GM12878 (cell line): ENCODE measurements around the gene SLC5A10. TPM values are rescaled to one million over a fixed set of nuclear protein-coding genes. Genes with fewer than 3 reads are reported as not detected.

ENCODE experiments used
- ATAC-seq: fragments of 200-7000 bp; cut with Tn5 transposase; 3 replicates; pipeline ENCODE4 v1.9.1; 2020; ENCODE audit warnings: mild to moderate bottlenecking, moderate library complexity
- BruUV-seq: library from RNA; stranded (reverse); fragments of 400-500 nt; replicated peaks from 2 replicates; lab custom pipeline; 2021; lab: Mats Ljungman, UMichigan
- CTCF ChIA-PET: fragments of 300-600 bp; sonication (Branson Sonifier 250); formaldehyde crosslinking; extraction: SDS; loops from one replicate; lab custom pipeline; 2021; ENCODE audit warnings: inconsistent platforms; lab: Yijun Ruan, JAX
- POLR2A ChIA-PET: fragments of 350-600 bp; formaldehyde crosslinking; extraction: SDS; loops from one replicate; lab custom pipeline; 2021; ENCODE audit warnings: inconsistent platforms; lab: Charles Lee
- RAD21 ChIA-PET: fragments of 300-600 bp; sonication (Branson Sonifier 250); formaldehyde crosslinking; loops from one replicate; lab custom pipeline; 2023; ENCODE audit warnings: antibody characterized with exemption; ENCODE audit not compliant: unreplicated experiment; lab: Charles Lee
- SMC1A ChIA-PET: fragments of 300-600 bp; sonication (Branson Sonifier 250); formaldehyde crosslinking; loops from one replicate; lab custom pipeline; 2023; ENCODE audit not compliant: unreplicated experiment, uncharacterized antibody; lab: Charles Lee
- DNase-seq: peaks from one replicate; pipeline ENCODE4 v3.0.0-alpha.2; 2011; ENCODE audit warnings: low read depth, low spot score
- FAIRE-seq: peaks from 3 replicates; lab custom pipeline; 2011; peaks lifted over from hg19 to GRCh38; lab: Jason Lieb, UNC
- H2AFZ ChIP-seq: 2 replicates; pipeline ENCODE4 v1.6.0; 2011; ENCODE audit warnings: low read depth, low read length, control low read depth; ENCODE audit not compliant: control insufficient read depth
- H3K27ac ChIP-seq: 2 replicates; pipeline ENCODE4 v1.5.1; 2011; ENCODE audit warnings: control low read depth; ENCODE audit not compliant: control insufficient read depth, insufficient read depth
- H3K27me3 ChIP-seq, 2 experiments: replicated peaks in 1 of 2; 2 replicates each; pipeline versions ENCODE4 v1.6.0 to v1.6.1; 2011; ENCODE audit warnings: low read length in 1 of 2; ENCODE audit not compliant: control insufficient read depth in 2 of 2, insufficient read depth in 2 of 2
- H3K36me3 ChIP-seq, 2 experiments: 2 replicates each; pipeline ENCODE4 v1.5.1; 2011; ENCODE audit warnings: low read length in 1 of 2; ENCODE audit not compliant: control insufficient read depth in 2 of 2, insufficient read depth in 2 of 2
- H3K4me1 ChIP-seq: 2 replicates; pipeline ENCODE4 v1.6.1; 2011; ENCODE audit warnings: mild to moderate bottlenecking, low read length, moderate library complexity, mixed read lengths; ENCODE audit not compliant: control insufficient read depth, insufficient read depth
- H3K4me2 ChIP-seq: 2 replicates; pipeline ENCODE4 v1.6.0; 2011; ENCODE audit warnings: control low read depth; ENCODE audit not compliant: control insufficient read depth, insufficient read depth
- H3K4me3 ChIP-seq: fragments of 200-600 bp; sonication (generic); 2 replicates; pipeline ENCODE4 v1.5.1; 2016
- H3K79me2 ChIP-seq: 2 replicates; pipeline ENCODE4 v1.6.0; 2011; ENCODE audit warnings: low read length; ENCODE audit not compliant: control insufficient read depth, insufficient read depth
- H3K9ac ChIP-seq: 2 replicates; pipeline ENCODE4 v1.8.0; 2011; ENCODE audit warnings: low read length, control low read depth, mixed read lengths; ENCODE audit not compliant: control insufficient read depth, insufficient read depth
- H3K9me3 ChIP-seq: replicated peaks from 3 replicates; pipeline ENCODE4 v1.5.1; 2011; ENCODE audit warnings: mild to moderate bottlenecking, low read length; ENCODE audit not compliant: control insufficient read depth, insufficient read depth
- H4K20me1 ChIP-seq: 2 replicates; pipeline ENCODE4 v1.6.0; 2011; ENCODE audit not compliant: control insufficient read depth, insufficient read depth
- BACH1 ChIP-seq: fragments of 450-650 bp; IDR thresholded peaks from 2 replicates; pipeline ENCODE4 v1.6.1; 2017; ENCODE audit warnings: mild to moderate bottlenecking, borderline replicate concordance
- CREM ChIP-seq: IDR thresholded peaks from 2 replicates; pipeline ENCODE4 v1.6.1; 2014; ENCODE audit warnings: antibody characterized with exemption, low read depth
- HCFC1 ChIP-seq: fragments of 150-350 bp; IDR thresholded peaks from 2 replicates; pipeline ENCODE4 v1.6.1; 2014; ENCODE audit warnings: low read length
- IKZF2 ChIP-seq, 2 experiments: fragments of 450-650 bp; IDR thresholded peaks; 2 replicates each; pipeline ENCODE4 v1.6.1; 2017; ENCODE audit warnings: mild to moderate bottlenecking in 2 of 2, moderate library complexity in 2 of 2
- MTA2 ChIP-seq: fragments of 450-650 bp; IDR thresholded peaks from 2 replicates; pipeline ENCODE4 v1.6.1; 2016; ENCODE audit warnings: low read depth, mild to moderate bottlenecking, moderate library complexity
- POLR2AphosphoS5 ChIP-seq: IDR thresholded peaks from 2 replicates; pipeline ENCODE4 v1.6.1; 2011; ENCODE audit warnings: mild to moderate bottlenecking, low read length, inconsistent platforms
- RAD51 ChIP-seq: fragments of 450-650 bp; IDR thresholded peaks from 2 replicates; pipeline ENCODE4 v1.6.1; 2016; ENCODE audit warnings: moderate library complexity, mild to moderate bottlenecking, inconsistent platforms
- SIN3A ChIP-seq: IDR thresholded peaks from 2 replicates; pipeline ENCODE4 v1.6.1; 2012; ENCODE audit warnings: low read depth, low read length, improper control_type of control experiment
- TCF7 ChIP-seq: IDR thresholded peaks from 2 replicates; pipeline ENCODE4 v1.6.1; 2014; ENCODE audit warnings: antibody characterized with exemption, borderline replicate concordance
- ZNF207 ChIP-seq: fragments of 450-650 bp; IDR thresholded peaks from 2 replicates; pipeline ENCODE4 v1.6.1; 2014; ENCODE audit warnings: antibody characterized with exemption, mild to moderate bottlenecking, borderline replicate concordance
- WGBS: methylation state at CpG from one replicate; pipeline ENCODE4 v1.1.6; 2016; ENCODE audit warnings: low lambda C conversion rate; ENCODE audit not compliant: insufficient replicate concordance, insufficient coverage; ENCODE audit errors: missing lambda C conversion rate; 5-methylcytosine and 5-hydroxymethylcytosine counted together
- in situ Hi-C: fragments of 300-500 bp; cut with MboI; formaldehyde crosslinking; loops from 9 replicates; pipeline ENCODE4 v1.14.3; 2018; ENCODE audit warnings: mixed read lengths
- intact Hi-C: fragments of 100-400 bp; cut with micrococcal nuclease; formaldehyde crosslinking; loops from one replicate; pipeline ENCODE4 v1.14.2; 2022; ENCODE audit not compliant: unreplicated experiment
- polyA plus RNA-seq, 11 experiments: library from polyadenylated mRNA; depleted of rRNA in 4 of 11; unstranded in 6 of 11; stranded (reverse) in 5 of 11; fragments of >200 nt; fragmentation: Nextera tagmentation in 4 of 11; fragmentation: Illumina TruSeq in 1 of 11; extraction: Ambion mirVana in 4 of 11; extraction: Trizol in 1 of 11; gene quantifications; 1 replicate in 1 of 11; 2 replicates in 10 of 11; pipeline versions ENCODE4 v1.2.1 to v1.2.3, GENCODE V29; 2011 to 2016; ENCODE audit warnings: inconsistent platforms in 2 of 11, missing spikeins in 2 of 11, low read depth in 1 of 11
- total RNA-seq, 4 experiments: library from RNA; depleted of rRNA in 3 of 4; stranded (reverse); fragments of >200 nt in 3 of 4; fragmentation: Illumina TruSeq in 1 of 4; extraction: Trizol in 1 of 4; gene quantifications; 2 replicates each; pipeline versions ENCODE4 v1.2.1 to v1.2.3, GENCODE V29; 2013 to 2021
- TF ChIP-seq, protein P1 (sequence below): IDR thresholded peaks from 2 replicates; pipeline ENCODE4 v1.6.1; 2012; ENCODE audit warnings: low read depth, low read length, improper control_type of control experiment
- TF ChIP-seq, protein P2 (sequence below): fragments of 450-650 bp; conservative IDR thresholded peaks from 2 replicates; pipeline ENCODE4 v1.6.1; 2017; ENCODE audit warnings: mild to moderate bottlenecking, moderate library complexity

SLC5A10 gene
- total and polyA plus RNA-seq, 10 of the 15 experiments (the other 5 are each of a cell fraction or from before 2014, with no cell fraction given): under 0.01 to 0.18 (median 0.07) TPM; not detected in 4

DNA sequence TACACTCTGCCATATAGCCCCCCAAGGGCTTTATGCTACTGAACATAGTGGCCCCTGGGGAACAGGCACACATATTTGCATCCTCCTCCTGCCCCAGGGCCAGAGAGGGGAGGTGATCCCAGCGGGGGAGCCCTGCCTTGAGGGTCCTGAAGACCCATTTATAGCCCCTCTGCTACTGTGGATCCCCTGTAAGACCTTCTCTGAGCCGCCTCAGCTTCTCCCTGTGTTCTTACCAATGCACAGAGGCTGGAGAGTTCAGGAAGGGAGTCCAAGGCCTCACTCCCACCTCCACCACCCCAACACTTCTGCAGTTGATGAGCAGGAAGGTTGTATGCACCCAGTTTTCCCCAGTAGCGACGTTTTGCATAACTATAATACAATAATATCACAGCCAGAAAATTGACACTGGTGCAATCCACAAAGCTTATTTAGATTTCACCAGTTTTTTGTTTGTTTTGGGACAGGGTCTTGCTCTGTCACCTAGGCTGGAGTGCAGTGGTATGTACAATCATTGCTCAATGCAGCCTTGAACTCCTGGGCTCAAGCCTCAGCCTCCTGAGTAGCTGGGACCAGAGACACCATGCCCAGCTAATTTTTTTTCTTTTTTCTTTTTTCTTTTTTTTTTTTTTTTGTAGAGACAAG is 53.9 kb downstream of the SLC5A10 start:
- in situ Hi-C loops: no loop called here
- 52% methylated on average over 4 of the region's 4 CpGs for WGBS
- H3K4me3 ChIP-seq: no peak overlapping the region
- no peak overlapping the region for H3K4me2 ChIP-seq
- intact Hi-C loops: no loop called here
- POLR2A ChIA-PET: no interaction called here
- H3K9me3 ChIP-seq: no peaks in the 10 kb centered on the region
- H3K27me3 ChIP-seq: no peaks in the 10 kb centered on the region
- no peak overlapping the region for H3K9ac ChIP-seq
- H2AFZ ChIP-seq: no peak overlapping the region; the same call in 1 of the 2 replicates
- no peak for FAIRE-seq
- no peak for DNase-seq
- no TSS peak for BruUV-seq
- RAD21 ChIA-PET: interaction anchor here (0.6 kb wide), 1 partner anchor 106 kb away, joined by 5 read pairs; no protein-coding TSS in a partner anchor
- no peak for ATAC-seq
- H4K20me1 ChIP-seq: no peaks in the 10 kb centered on the region
- no peak overlapping the region for H3K27ac ChIP-seq
- CTCF ChIA-PET: no interaction called here
- no peaks in the 10 kb centered on the region; a peak in 2 of 4 replicates for H3K36me3 ChIP-seq
- H3K79me2 ChIP-seq: peaks cover 12% of the 10 kb centered on the region
- no peak for TF ChIP-seq POLR2AphosphoS5
- TF ChIP-seq, all 136 proteins: peak for 0
- SMC1A ChIA-PET: no interaction called here
- H3K4me1 ChIP-seq: peaks cover 25% of the 10 kb centered on the region

DNA sequence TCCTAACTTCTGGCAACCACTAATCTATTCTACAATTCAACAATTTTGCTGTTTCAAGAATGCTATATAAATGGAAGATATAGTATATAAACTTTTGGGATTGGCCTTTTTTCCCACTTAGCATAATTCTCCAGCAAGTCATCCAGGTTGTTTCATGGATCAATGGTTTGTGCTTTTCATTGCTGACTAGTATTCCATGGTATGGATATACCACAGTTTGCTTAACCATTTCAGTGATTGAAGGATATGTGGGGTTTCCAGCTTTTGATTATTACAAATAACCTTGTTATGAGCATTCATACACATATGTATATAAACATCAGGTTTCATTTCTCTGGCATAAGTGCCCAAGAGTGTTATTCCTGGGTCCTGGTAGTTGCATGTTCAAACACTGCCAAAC is 54.7 kb downstream of the SLC5A10 start:
- ATAC-seq (no peak), DNase-seq (no peak), FAIRE-seq (no peak)
- H3K79me2 ChIP-seq: peaks cover 12% of the 10 kb centered on the region
- no peak overlapping the region for H3K4me2 ChIP-seq
- H3K9me3 ChIP-seq: no peaks in the 10 kb centered on the region
- no peaks in the 10 kb centered on the region for H3K27me3 ChIP-seq
- no peak overlapping the region for H2AFZ ChIP-seq
- no peaks in the 10 kb centered on the region for H4K20me1 ChIP-seq
- CTCF ChIA-PET: no interaction called here
- in situ Hi-C loops (no loop called here), intact Hi-C loops (no loop called here)
- no peaks in the 10 kb centered on the region; a peak in 1 of 4 replicates for H3K36me3 ChIP-seq
- RAD21 ChIA-PET: no interaction called here
- H3K4me3 ChIP-seq: no peak overlapping the region
- BruUV-seq: no TSS peak
- peaks cover 21% of the 10 kb centered on the region for H3K4me1 ChIP-seq
- POLR2A ChIA-PET: no interaction called here
- TF ChIP-seq TCF7: no peak
- TF ChIP-seq ZNF207: no peak
- TF ChIP-seq HCFC1: no peak
- TF ChIP-seq IKZF2 (IDR thresholded peaks at IDR 0.05): no peak
- TF ChIP-seq MTA2: no peak
- no peak for TF ChIP-seq CREM
- TF ChIP-seq RAD51: no peak
- TF ChIP-seq, protein P1, sequence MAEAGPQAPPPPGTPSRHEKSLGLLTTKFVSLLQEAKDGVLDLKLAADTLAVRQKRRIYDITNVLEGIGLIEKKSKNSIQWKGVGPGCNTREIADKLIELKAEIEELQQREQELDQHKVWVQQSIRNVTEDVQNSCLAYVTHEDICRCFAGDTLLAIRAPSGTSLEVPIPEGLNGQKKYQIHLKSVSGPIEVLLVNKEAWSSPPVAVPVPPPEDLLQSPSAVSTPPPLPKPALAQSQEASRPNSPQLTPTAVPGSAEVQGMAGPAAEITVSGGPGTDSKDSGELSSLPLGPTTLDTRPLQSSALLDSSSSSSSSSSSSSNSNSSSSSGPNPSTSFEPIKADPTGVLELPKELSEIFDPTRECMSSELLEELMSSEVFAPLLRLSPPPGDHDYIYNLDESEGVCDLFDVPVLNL: no peak
- no peak for TF ChIP-seq BACH1
- TF ChIP-seq SIN3A: no peak
- TF ChIP-seq, protein P2, sequence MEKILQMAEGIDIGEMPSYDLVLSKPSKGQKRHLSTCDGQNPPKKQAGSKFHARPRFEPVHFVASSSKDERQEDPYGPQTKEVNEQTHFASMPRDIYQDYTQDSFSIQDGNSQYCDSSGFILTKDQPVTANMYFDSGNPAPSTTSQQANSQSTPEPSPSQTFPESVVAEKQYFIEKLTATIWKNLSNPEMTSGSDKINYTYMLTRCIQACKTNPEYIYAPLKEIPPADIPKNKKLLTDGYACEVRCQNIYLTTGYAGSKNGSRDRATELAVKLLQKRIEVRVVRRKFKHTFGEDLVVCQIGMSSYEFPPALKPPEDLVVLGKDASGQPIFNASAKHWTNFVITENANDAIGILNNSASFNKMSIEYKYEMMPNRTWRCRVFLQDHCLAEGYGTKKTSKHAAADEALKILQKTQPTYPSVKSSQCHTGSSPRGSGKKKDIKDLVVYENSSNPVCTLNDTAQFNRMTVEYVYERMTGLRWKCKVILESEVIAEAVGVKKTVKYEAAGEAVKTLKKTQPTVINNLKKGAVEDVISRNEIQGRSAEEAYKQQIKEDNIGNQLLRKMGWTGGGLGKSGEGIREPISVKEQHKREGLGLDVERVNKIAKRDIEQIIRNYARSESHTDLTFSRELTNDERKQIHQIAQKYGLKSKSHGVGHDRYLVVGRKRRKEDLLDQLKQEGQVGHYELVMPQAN: no peak
- no peak overlapping the region for H3K9ac ChIP-seq
- H3K27ac ChIP-seq: no peak overlapping the region
- SMC1A ChIA-PET: no interaction called here
